ENCODE measurements around the gene WIPF3. TPM values are rescaled to one million over a fixed set of nuclear protein-coding genes. Genes with fewer than 3 reads are reported as not detected.

Gene WIPF3
- total RNA-seq, 2 donors from 2014 or later = 1.6 to 2.3 TPM

GRCh38 chr7:29847916-29848315, 41.6 kb downstream of the WIPF3 start:
- no peak overlapping the region for H3K4me3 ChIP-seq
- no peaks in the 10 kb centered on the region for H3K27me3 ChIP-seq
- no peaks in the 10 kb centered on the region for H3K36me3 ChIP-seq
- H3K27ac ChIP-seq = no peak overlapping the region
- DNase-seq = no peak
- no peak overlapping the region for H3K9ac ChIP-seq (ENCODE audit: low read depth in 2 of 2, low read length in 2 of 2)
- no peaks in the 10 kb centered on the region for H3K4me1 ChIP-seq
- no peak for TF ChIP-seq CTCF (IDR thresholded peaks at IDR 0.05)
- H3K9me3 ChIP-seq = no peaks in the 10 kb centered on the region
- intact Hi-C loops (cut with DNase I) = no loop called here

GRCh38 chr7:29848941-29849340, 42.6 kb downstream of the WIPF3 start:
- Histone ChIP-seq H3K9ac (ENCODE audit: low read depth in 2 of 2, low read length in 2 of 2) (no peak overlapping the region), H3K27me3 (no peaks in the 10 kb centered on the region), H3K36me3 (no peaks in the 10 kb centered on the region), H3K27ac (no peak overlapping the region), H3K4me1 (no peaks in the 10 kb centered on the region), H3K9me3 (no peaks in the 10 kb centered on the region), H3K4me3 (no peak overlapping the region)
- no peak for TF ChIP-seq CTCF (IDR thresholded peaks at IDR 0.05)
- intact Hi-C loops (cut with DNase I) = no loop called here
- no peak for DNase-seq

GRCh38 chr7:29851487-29851886, 45.2 kb downstream of the WIPF3 start:
- intact Hi-C loops (cut with DNase I) = no loop called here
- no peaks in the 10 kb centered on the region for H3K36me3 ChIP-seq
- no peak overlapping the region for H3K27ac ChIP-seq
- no peaks in the 10 kb centered on the region for H3K27me3 ChIP-seq
- no peak overlapping the region for H3K4me3 ChIP-seq
- DNase-seq = no peak
- H3K4me1 ChIP-seq = no peaks in the 10 kb centered on the region
- no peaks in the 10 kb centered on the region for H3K9me3 ChIP-seq
- H3K9ac ChIP-seq (ENCODE audit: low read depth in 2 of 2, low read length in 2 of 2) = no peak overlapping the region
- no peak for TF ChIP-seq CTCF (IDR thresholded peaks at IDR 0.05)

GRCh38 chr7:29852457-29852856, 46.1 kb downstream of the WIPF3 start:
- Histone ChIP-seq H3K9ac (ENCODE audit: low read depth in 2 of 2, low read length in 2 of 2) (no peak overlapping the region), H3K36me3 (no peaks in the 10 kb centered on the region), H3K9me3 (no peaks in the 10 kb centered on the region), H3K4me1 (no peaks in the 10 kb centered on the region), H3K4me3 (no peak overlapping the region), H3K27ac (no peak overlapping the region), H3K27me3 (no peaks in the 10 kb centered on the region)
- TF ChIP-seq CTCF (IDR thresholded peaks at IDR 0.05) = no peak
- no peak for DNase-seq
- intact Hi-C loops (cut with DNase I) = no loop called here

GRCh38 chr7:29853072-29853471, 46.8 kb downstream of the WIPF3 start:
- Histone ChIP-seq H3K27me3 (no peaks in the 10 kb centered on the region), H3K9ac (ENCODE audit: low read depth in 2 of 2, low read length in 2 of 2) (no peak overlapping the region), H3K9me3 (no peaks in the 10 kb centered on the region), H3K27ac (no peak overlapping the region), H3K4me3 (no peak overlapping the region), H3K4me1 (no peaks in the 10 kb centered on the region), H3K36me3 (no peaks in the 10 kb centered on the region)
- TF ChIP-seq CTCF (IDR thresholded peaks at IDR 0.05) = no peak
- intact Hi-C loops (cut with DNase I) = no loop called here
- no peak for DNase-seq

GRCh38 chr7:29853789-29854188, 47.5 kb downstream of the WIPF3 start:
- no peaks in the 10 kb centered on the region for H3K36me3 ChIP-seq
- TF ChIP-seq CTCF (IDR thresholded peaks at IDR 0.05) = no peak
- DNase-seq = no peak
- intact Hi-C loops (cut with DNase I) = no loop called here
- H3K9me3 ChIP-seq = no peaks in the 10 kb centered on the region
- H3K27me3 ChIP-seq = no peaks in the 10 kb centered on the region
- H3K4me1 ChIP-seq = no peaks in the 10 kb centered on the region
- no peak overlapping the region for H3K4me3 ChIP-seq
- H3K27ac ChIP-seq = no peak overlapping the region
- no peak overlapping the region for H3K9ac ChIP-seq (ENCODE audit: low read depth in 2 of 2, low read length in 2 of 2)
